Tibial artery (tissue), 4 donors: ENCODE results near the gene SUPV3L1.

Experiments used
- DNase-seq, 2 donors: peaks; one replicate each; pipeline ENCODE4 v3.0.0-alpha.2; 2019
- H3K27ac ChIP-seq, 2 donors: fragments of 200-600 bp; sonication (generic) in 1 of 2; 1 replicate in 1 of 2; 2 replicates in 1 of 2; pipeline ENCODE4 v1.5.1; 2018 to 2019; ENCODE audit warnings: mild to moderate bottlenecking in 1 of 2
- H3K27me3 ChIP-seq, 2 donors: fragments of 200-600 bp; sonication (generic) in 1 of 2; one replicate each; pipeline versions ENCODE4 v1.5.1 to v1.6.0; 2016 to 2019
- H3K36me3 ChIP-seq, 3 donors: fragments of 200-600 bp; sonication (generic) in 2 of 3; one replicate each; pipeline ENCODE4 v1.5.1; 2016 to 2019; ENCODE audit warnings: mild to moderate bottlenecking in 2 of 3
- H3K4me1 ChIP-seq, 4 donors: fragments of 200-600 bp; sonication (generic) in 2 of 4; 1 replicate in 3 of 4; 2 replicates in 1 of 4; pipeline ENCODE4 v1.5.1; 2016 to 2019
- H3K4me3 ChIP-seq, 2 donors: fragments of 200-600 bp; sonication (generic) in 1 of 2; 1 replicate in 1 of 2; 2 replicates in 1 of 2; pipeline ENCODE4 v1.5.1; 2018 to 2019; ENCODE audit warnings: mild to moderate bottlenecking in 2 of 2
- H3K9me3 ChIP-seq, 3 donors: fragments of 200-600 bp; sonication (generic) in 1 of 3; one replicate each; pipeline ENCODE4 v1.5.1; 2016 to 2019
- CTCF ChIP-seq, 2 experiments: fragments of 200-600 bp in 1 of 2; fragments of 450-650 bp in 1 of 2; IDR thresholded peaks; one replicate each; pipeline ENCODE4 v1.5.1; 2017 to 2019; ENCODE audit warnings: antibody characterized with exemption in 2 of 2, mild to moderate bottlenecking in 1 of 2, moderate library complexity in 1 of 2
- intact Hi-C: fragments of 100-400 bp; cut with DNase I; formaldehyde crosslinking; loops from one replicate; pipeline ENCODE4 v1.15.0; 2023; ENCODE audit warnings: low total_unique reads

Gene SUPV3L1

GRCh38 chr10:69242852-69243212, 62.8 kb downstream of the SUPV3L1 start:
- Histone ChIP-seq H3K27me3 (no peaks in the 10 kb centered on the region), H3K27ac (no peak overlapping the region), H3K9me3 (no peaks in the 10 kb centered on the region), H3K4me3 (no peak overlapping the region), H3K4me1 (peaks cover 0 to 35% (median 12%) of the 10 kb centered on the region in 4 donors), H3K36me3 (no peaks in the 10 kb centered on the region)
- no peak for TF ChIP-seq CTCF (IDR thresholded peaks at IDR 0.05)
- intact Hi-C loops: loop anchor here (5.0 kb wide), 1 partner anchor 74 kb away; no protein-coding TSS in a partner anchor
- DNase-seq: no peak

- peaks cover 0 to 32% (median 12%) of the 10 kb centered on the region in 4 donors for H3K4me1 ChIP-seq
- intact Hi-C loops: loop anchor here (5.0 kb wide), 1 partner anchor 73 kb away; no protein-coding TSS in a partner anchor
- no peaks in the 10 kb centered on the region for H3K9me3 ChIP-seq
- TF ChIP-seq CTCF (IDR thresholded peaks at IDR 0.05): no peak
- DNase-seq: no peak
- H3K36me3 ChIP-seq: no peaks in the 10 kb centered on the region
- no peaks in the 10 kb centered on the region for H3K27me3 ChIP-seq
- no peak overlapping the region for H3K4me3 ChIP-seq
- no peak overlapping the region for H3K27ac ChIP-seq
Measured at GRCh38 chr10:69243817-69244216, 63.8 kb downstream of the SUPV3L1 start.

GRCh38 chr10:69246036-69246435, 66.0 kb downstream of the SUPV3L1 start:
- Histone ChIP-seq H3K36me3 (no peaks in the 10 kb centered on the region), H3K27me3 (no peaks in the 10 kb centered on the region), H3K4me3 (no peak overlapping the region), H3K27ac (no peak overlapping the region), H3K9me3 (no peaks in the 10 kb centered on the region), H3K4me1 (peaks cover 0 to 10% (median 0%) of the 10 kb centered on the region in 4 donors)
- no peak for TF ChIP-seq CTCF (IDR thresholded peaks at IDR 0.05)
- DNase-seq: no peak
- intact Hi-C loops: no loop called here

- no peak for DNase-seq
- no peak for TF ChIP-seq CTCF (IDR thresholded peaks at IDR 0.05)
- H3K27ac ChIP-seq: no peak overlapping the region
- intact Hi-C loops: no loop called here
- no peaks in the 10 kb centered on the region for H3K27me3 ChIP-seq
- H3K4me1 ChIP-seq: peaks cover 0 to 4% (median 0%) of the 10 kb centered on the region in 4 donors
- no peak overlapping the region for H3K4me3 ChIP-seq
- no peaks in the 10 kb centered on the region for H3K36me3 ChIP-seq
- peaks cover 0 to 7% (median 0%) of the 10 kb centered on the region in 3 donors for H3K9me3 ChIP-seq
Measured at GRCh38 chr10:69246581-69247312, 66.7 kb downstream of the SUPV3L1 start.

- no peak overlapping the region for H3K27ac ChIP-seq
- H3K27me3 ChIP-seq: no peaks in the 10 kb centered on the region
- no peak for DNase-seq
- intact Hi-C loops: no loop called here
- no peak overlapping the region for H3K4me3 ChIP-seq
- peaks cover 0 to 7% (median 0%) of the 10 kb centered on the region in 3 donors for H3K9me3 ChIP-seq
- no peak for TF ChIP-seq CTCF (IDR thresholded peaks at IDR 0.05)
- H3K4me1 ChIP-seq: no peaks in the 10 kb centered on the region
- H3K36me3 ChIP-seq: no peaks in the 10 kb centered on the region
Measured at GRCh38 chr10:69247313-69247710, 67.3 kb downstream of the SUPV3L1 start.
